Measurements from ENCODE around the gene PLXNA4. TPM values are rescaled to one million over a fixed set of nuclear protein-coding genes. Genes with fewer than 3 reads are reported as not detected.

The PLXNA4 gene
- total RNA-seq, 1 donor from 2014 or later, result 5.9 TPM

GRCh38 chr7:132395361-132395760 is 180.9 kb downstream of the PLXNA4 start:
- intact Hi-C loops (cut with micrococcal nuclease), result no loop called here

GRCh38 chr7:132394283-132395198 is 181.7 kb downstream of the PLXNA4 start:
- intact Hi-C loops (cut with micrococcal nuclease), result loop anchor here (1.0 to 5.0 kb wide), 7 partner anchors 37 to 838 kb away; no protein-coding TSS in a partner anchor

GRCh38 chr7:132393789-132394261 is 182.4 kb downstream of the PLXNA4 start:
- intact Hi-C loops (cut with micrococcal nuclease), result loop anchor here (1.0 to 5.0 kb wide), 7 partner anchors 37 to 838 kb away; no protein-coding TSS in a partner anchor

GRCh38 chr7:132392713-132393112 is 183.6 kb downstream of the PLXNA4 start:
- intact Hi-C loops (cut with micrococcal nuclease), result loop anchor here (5.0 kb wide), 1 partner anchor 840 kb away; no protein-coding TSS in a partner anchor

GRCh38 chr7:132390705-132391104 is 185.6 kb downstream of the PLXNA4 start:
- intact Hi-C loops (cut with micrococcal nuclease), result loop anchor here (5.0 kb wide), 1 partner anchor 842 kb away; no protein-coding TSS in a partner anchor

- intact Hi-C loops (cut with micrococcal nuclease), result loop anchor here (5.0 kb wide), 1 partner anchor 842 kb away; no protein-coding TSS in a partner anchor
These were observed 186.2 kb downstream of the PLXNA4 start for GRCh38 chr7:132390049-132390448.

GRCh38 chr7:132388688-132389087 is 187.6 kb downstream of the PLXNA4 start:
- intact Hi-C loops (cut with micrococcal nuclease), result no loop called here

- intact Hi-C loops (cut with micrococcal nuclease), result no loop called here
These were observed 188.7 kb downstream of the PLXNA4 start for GRCh38 chr7:132387596-132387995.

- intact Hi-C loops (cut with micrococcal nuclease), result no loop called here
These were observed 190.0 kb downstream of the PLXNA4 start for GRCh38 chr7:132386201-132386681.

GRCh38 chr7:132383962-132384361 is 192.3 kb downstream of the PLXNA4 start:
- intact Hi-C loops (cut with micrococcal nuclease), result no loop called here

GRCh38 chr7:132381742-132382472 is 194.4 kb downstream of the PLXNA4 start:
- intact Hi-C loops (cut with micrococcal nuclease), result no loop called here

- intact Hi-C loops (cut with micrococcal nuclease), result no loop called here
These were observed 196.2 kb downstream of the PLXNA4 start for GRCh38 chr7:132380059-132380458.

- intact Hi-C loops (cut with micrococcal nuclease), result no loop called here
These were observed 197.0 kb downstream of the PLXNA4 start for GRCh38 chr7:132379292-132379691.

GRCh38 chr7:132377703-132378584 is 198.3 kb downstream of the PLXNA4 start:
- intact Hi-C loops (cut with micrococcal nuclease), result no loop called here

GRCh38 chr7:132377015-132377414 is 199.3 kb downstream of the PLXNA4 start:
- intact Hi-C loops (cut with micrococcal nuclease), result no loop called here

GRCh38 chr7:132376361-132377013 is 199.8 kb downstream of the PLXNA4 start:
- intact Hi-C loops (cut with micrococcal nuclease), result no loop called here

GRCh38 chr7:132373879-132374278 is 202.4 kb downstream of the PLXNA4 start:
- intact Hi-C loops (cut with micrococcal nuclease), result no loop called here

GRCh38 chr7:132373041-132373440 is 203.2 kb downstream of the PLXNA4 start:
- intact Hi-C loops (cut with micrococcal nuclease), result no loop called here

- intact Hi-C loops (cut with micrococcal nuclease), result no loop called here
These were observed 204.3 kb downstream of the PLXNA4 start for GRCh38 chr7:132371948-132372347.

GRCh38 chr7:132368246-132368900 is 207.9 kb downstream of the PLXNA4 start:
- intact Hi-C loops (cut with micrococcal nuclease), result no loop called here
